Bronchial epithelial cell (primary cell): ENCODE data around the gene PTPRN2. TPM values are rescaled to one million over a fixed set of nuclear protein-coding genes. Genes with fewer than 3 reads are reported as not detected.

ENCODE experiments used
- DNase-seq: peaks from one replicate; pipeline ENCODE4 v3.0.0-alpha.2; 2010; ENCODE audit warnings: low read depth
- FAIRE-seq: peaks from 2 replicates; lab custom pipeline; 2011; peaks lifted over from hg19 to GRCh38; lab: Jason Lieb, UNC
- H3K27me3 ChIP-seq: 2 replicates; pipeline ENCODE4 v1.5.1; 2011; ENCODE audit warnings: low read length; ENCODE audit not compliant: control insufficient read depth, insufficient read depth
- H3K36me3 ChIP-seq: 2 replicates; pipeline ENCODE4 v1.5.1; 2011; ENCODE audit warnings: low read length; ENCODE audit not compliant: control insufficient read depth, insufficient read depth
- H3K4me3 ChIP-seq: 2 replicates; pipeline ENCODE4 v1.5.1; 2011; ENCODE audit warnings: mild to moderate bottlenecking, low read depth, low read length, control low read depth
- CTCF ChIP-seq: IDR thresholded peaks from 2 replicates; pipeline ENCODE4 v1.5.1; 2011; ENCODE audit warnings: mild to moderate bottlenecking, moderate library complexity, low read length, control low read depth, inconsistent platforms; ENCODE audit not compliant: insufficient read depth, severe bottlenecking
- total RNA-seq: library from RNA; depleted of rRNA; stranded (reverse); fragments of >200 nt; gene quantifications from 2 replicates; pipeline ENCODE4 v1.2.1, GENCODE V29; 2014

Gene PTPRN2
- total RNA-seq, 1 donor from 2014 or later = 1.1 TPM

GRCh38 chr7:157570531-157571200, 1017.0 kb downstream of the PTPRN2 start:
- no peak for TF ChIP-seq CTCF
- Histone ChIP-seq H3K27me3 (no peaks in the 10 kb centered on the region), H3K36me3 (no peaks in the 10 kb centered on the region), H3K4me3 (no peak overlapping the region)
- DNase-seq (no peak), FAIRE-seq (no peak)

- no peaks in the 10 kb centered on the region for H3K36me3 ChIP-seq
- H3K4me3 ChIP-seq = no peak overlapping the region
- no peak for TF ChIP-seq CTCF
- FAIRE-seq (no peak), DNase-seq (no peak)
- no peaks in the 10 kb centered on the region for H3K27me3 ChIP-seq
Measured at GRCh38 chr7:157569967-157570366, 1017.7 kb downstream of the PTPRN2 start.

- Histone ChIP-seq H3K36me3 (no peaks in the 10 kb centered on the region), H3K27me3 (no peaks in the 10 kb centered on the region), H3K4me3 (peak overlapping the region; percentile 5)
- FAIRE-seq (no peak), DNase-seq (peak; percentile 0)
- TF ChIP-seq CTCF = no peak
Measured at GRCh38 chr7:157568770-157569584, 1018.6 kb downstream of the PTPRN2 start.

- DNase-seq (no peak), FAIRE-seq (no peak)
- peak overlapping the region; percentile 5 for H3K4me3 ChIP-seq
- H3K27me3 ChIP-seq = no peaks in the 10 kb centered on the region
- TF ChIP-seq CTCF = no peak
- no peaks in the 10 kb centered on the region for H3K36me3 ChIP-seq
Measured at GRCh38 chr7:157568106-157568769, 1019.4 kb downstream of the PTPRN2 start.

- no peaks in the 10 kb centered on the region for H3K36me3 ChIP-seq
- DNase-seq (no peak), FAIRE-seq (no peak)
- no peak overlapping the region for H3K4me3 ChIP-seq
- H3K27me3 ChIP-seq = no peaks in the 10 kb centered on the region
- no peak for TF ChIP-seq CTCF
Measured at GRCh38 chr7:157567666-157568065, 1020.0 kb downstream of the PTPRN2 start.
